Measurements from ENCODE around the gene KCNH1. TPM values are rescaled to one million over a fixed set of nuclear protein-coding genes. Genes with fewer than 3 reads are reported as not detected.

KCNH1 gene
- total and polyA plus RNA-seq, 4 donors = not detected

DNA sequence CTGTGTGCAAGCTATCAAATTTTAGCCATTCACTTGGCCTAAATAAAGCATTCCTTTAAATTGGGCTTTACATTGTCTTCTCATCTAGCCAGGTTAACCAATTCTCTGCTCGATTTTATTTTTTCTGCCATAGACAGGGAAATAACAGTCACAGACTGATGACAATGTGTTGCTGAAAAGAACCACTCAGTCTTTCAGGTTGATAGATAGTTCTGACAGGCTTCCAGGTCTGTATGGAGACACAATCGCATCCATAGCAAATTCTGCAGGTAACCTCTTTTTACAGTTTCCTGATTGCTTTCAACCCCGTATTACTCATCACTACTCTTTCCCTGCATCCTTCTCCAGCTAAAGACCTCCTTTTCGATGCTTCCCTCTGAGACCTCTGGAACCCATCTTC, 198.0 kb downstream of the KCNH1 start:
- no peak overlapping the region for H3K27ac ChIP-seq (ENCODE audit: low read depth in 1 of 2, low read length in 2 of 2)
- no peak overlapping the region for H3K9ac ChIP-seq (ENCODE audit: low read depth in 1 of 2, low read length in 2 of 2)
- no peaks in the 10 kb centered on the region for H3K4me1 ChIP-seq (ENCODE audit: control insufficient read depth in 4 of 4, insufficient read depth in 4 of 4, low read length in 3 of 4)
- no peaks in the 10 kb centered on the region for H3K27me3 ChIP-seq (ENCODE audit: control insufficient read depth in 4 of 4, insufficient read depth in 4 of 4, low read length in 3 of 4)
- WGBS = 87% methylated on average over 4 of the region's 4 CpGs
- DNase-seq (ENCODE audit: low spot score) = no peak
- H3K9me3 ChIP-seq (ENCODE audit: control insufficient read depth in 4 of 4, low read length in 3 of 4) = no peaks in the 10 kb centered on the region
- no peak overlapping the region for H3K4me3 ChIP-seq (ENCODE audit: low read depth in 1 of 3, low read length in 3 of 3)
- H3K36me3 ChIP-seq (ENCODE audit: control insufficient read depth in 4 of 4, insufficient read depth in 3 of 4, low read depth in 1 of 4, low read length in 3 of 4) = no peaks in the 10 kb centered on the region
- TF ChIP-seq RAD21 (IDR thresholded peaks at IDR 0.05) (no peak), ZBTB33 (IDR thresholded peaks at IDR 0.05) (no peak), YY1 (IDR thresholded peaks at IDR 0.05) (no peak), FOXA1 (IDR thresholded peaks at IDR 0.05) (no peak), FOXA2 (IDR thresholded peaks at IDR 0.05) (no peak), RXRA (IDR thresholded peaks at IDR 0.05) (no peak), HNF4G (IDR thresholded peaks at IDR 0.05) (no peak), HNF4A (conservative IDR thresholded peaks at IDR 0.05) (no peak), JUND (IDR thresholded peaks at IDR 0.05) (no peak), NR2F2 (IDR thresholded peaks at IDR 0.05) (no peak), SP1 (IDR thresholded peaks at IDR 0.05) (no peak), GABPA (IDR thresholded peaks at IDR 0.05 in 1 of 2, conservative IDR thresholded peaks at IDR 0.05 in 1 of 2) (no peak), EGR1 (IDR thresholded peaks at IDR 0.05; ENCODE audit: low read depth in 2 of 2) (no peak), CTCF (IDR thresholded peaks at IDR 0.05; ENCODE audit: low read depth, low read length, missing input control) (no peak), TAF1 (conservative IDR thresholded peaks at IDR 0.05) (no peak)
- TF ChIP-seq, protein P1, sequence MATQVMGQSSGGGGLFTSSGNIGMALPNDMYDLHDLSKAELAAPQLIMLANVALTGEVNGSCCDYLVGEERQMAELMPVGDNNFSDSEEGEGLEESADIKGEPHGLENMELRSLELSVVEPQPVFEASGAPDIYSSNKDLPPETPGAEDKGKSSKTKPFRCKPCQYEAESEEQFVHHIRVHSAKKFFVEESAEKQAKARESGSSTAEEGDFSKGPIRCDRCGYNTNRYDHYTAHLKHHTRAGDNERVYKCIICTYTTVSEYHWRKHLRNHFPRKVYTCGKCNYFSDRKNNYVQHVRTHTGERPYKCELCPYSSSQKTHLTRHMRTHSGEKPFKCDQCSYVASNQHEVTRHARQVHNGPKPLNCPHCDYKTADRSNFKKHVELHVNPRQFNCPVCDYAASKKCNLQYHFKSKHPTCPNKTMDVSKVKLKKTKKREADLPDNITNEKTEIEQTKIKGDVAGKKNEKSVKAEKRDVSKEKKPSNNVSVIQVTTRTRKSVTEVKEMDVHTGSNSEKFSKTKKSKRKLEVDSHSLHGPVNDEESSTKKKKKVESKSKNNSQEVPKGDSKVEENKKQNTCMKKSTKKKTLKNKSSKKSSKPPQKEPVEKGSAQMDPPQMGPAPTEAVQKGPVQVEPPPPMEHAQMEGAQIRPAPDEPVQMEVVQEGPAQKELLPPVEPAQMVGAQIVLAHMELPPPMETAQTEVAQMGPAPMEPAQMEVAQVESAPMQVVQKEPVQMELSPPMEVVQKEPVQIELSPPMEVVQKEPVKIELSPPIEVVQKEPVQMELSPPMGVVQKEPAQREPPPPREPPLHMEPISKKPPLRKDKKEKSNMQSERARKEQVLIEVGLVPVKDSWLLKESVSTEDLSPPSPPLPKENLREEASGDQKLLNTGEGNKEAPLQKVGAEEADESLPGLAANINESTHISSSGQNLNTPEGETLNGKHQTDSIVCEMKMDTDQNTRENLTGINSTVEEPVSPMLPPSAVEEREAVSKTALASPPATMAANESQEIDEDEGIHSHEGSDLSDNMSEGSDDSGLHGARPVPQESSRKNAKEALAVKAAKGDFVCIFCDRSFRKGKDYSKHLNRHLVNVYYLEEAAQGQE (IDR thresholded peaks at IDR 0.05) = no peak
- TF ChIP-seq, protein P2, sequence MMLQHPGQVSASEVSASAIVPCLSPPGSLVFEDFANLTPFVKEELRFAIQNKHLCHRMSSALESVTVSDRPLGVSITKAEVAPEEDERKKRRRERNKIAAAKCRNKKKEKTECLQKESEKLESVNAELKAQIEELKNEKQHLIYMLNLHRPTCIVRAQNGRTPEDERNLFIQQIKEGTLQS (IDR thresholded peaks at IDR 0.05) = no peak
- TF ChIP-seq, protein P3, sequence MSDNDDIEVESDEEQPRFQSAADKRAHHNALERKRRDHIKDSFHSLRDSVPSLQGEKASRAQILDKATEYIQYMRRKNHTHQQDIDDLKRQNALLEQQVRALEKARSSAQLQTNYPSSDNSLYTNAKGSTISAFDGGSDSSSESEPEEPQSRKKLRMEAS (IDR thresholded peaks at IDR 0.05) = no peak
